DOHH2 (cell line): Measurements from ENCODE around the gene RAC2.

Experiments
- H3F3A ChIP-seq: fragments of 200-600 bp; sonication (generic), shearing (Covaris generic); 2 replicates; pipeline ENCODE4 v1.6.0; 2016; ENCODE audit warnings: antibody characterized with exemption, mild to moderate bottlenecking; ENCODE audit not compliant: control insufficient read depth, insufficient read depth
- H3K27ac ChIP-seq: fragments of 200-600 bp; sonication (generic); 2 replicates; pipeline ENCODE4 v1.5.1; 2014; ENCODE audit warnings: low read depth, mild to moderate bottlenecking, low read length, moderate library complexity
- H3K27me3 ChIP-seq: fragments of 200-600 bp; sonication (generic); 2 replicates; pipeline ENCODE4 v1.6.1; 2014; ENCODE audit warnings: mild to moderate bottlenecking, low read length, mixed read lengths; ENCODE audit not compliant: control insufficient read depth
- H3K36me3 ChIP-seq: fragments of 200-600 bp; sonication (generic); 2 replicates; pipeline ENCODE4 v1.6.1; 2014; ENCODE audit warnings: mild to moderate bottlenecking, low read length, moderate library complexity, mixed read lengths; ENCODE audit not compliant: control insufficient read depth
- H3K4me1 ChIP-seq: fragments of 200-600 bp; sonication (generic); 2 replicates; pipeline ENCODE4 v1.6.1; 2014; ENCODE audit warnings: mild to moderate bottlenecking, low read length, mixed read lengths; ENCODE audit not compliant: control insufficient read depth
- H3K4me2 ChIP-seq: fragments of 200-600 bp; sonication (generic); 2 replicates; pipeline ENCODE4 v1.6.0; 2014; ENCODE audit warnings: mild to moderate bottlenecking, low read length, moderate library complexity
- H3K4me3 ChIP-seq: fragments of 200-600 bp; sonication (generic); 2 replicates; pipeline ENCODE4 v1.5.1; 2014; ENCODE audit warnings: mild to moderate bottlenecking, low read length, mixed read lengths
- H3K79me2 ChIP-seq: fragments of 200-600 bp; sonication (generic); 2 replicates; pipeline ENCODE4 v1.6.1; 2014; ENCODE audit warnings: mild to moderate bottlenecking, low read length, mixed read lengths; ENCODE audit not compliant: control insufficient read depth
- H3K9me2 ChIP-seq: fragments of 200-600 bp; sonication (generic); replicated peaks from 2 replicates; pipeline ENCODE4 v1.6.1; 2014; ENCODE audit warnings: mild to moderate bottlenecking, low read length, mixed read lengths; ENCODE audit not compliant: control insufficient read depth
- H3K9me3 ChIP-seq: fragments of 200-600 bp; sonication (generic); 2 replicates; pipeline ENCODE4 v1.6.1; 2014; ENCODE audit warnings: antibody characterized with exemption, low read length, mixed read lengths; ENCODE audit not compliant: control insufficient read depth, insufficient read depth
- H4K20me1 ChIP-seq: fragments of 200-600 bp; sonication (generic); 2 replicates; pipeline ENCODE4 v1.6.0; 2014; ENCODE audit warnings: low read depth, mild to moderate bottlenecking, antibody characterized with exemption, low read length, moderate library complexity; ENCODE audit not compliant: control insufficient read depth, insufficient read depth
- EZH2phosphoT487 ChIP-seq: fragments of 200-600 bp; sonication (generic); IDR thresholded peaks from 2 replicates; pipeline ENCODE4 v1.6.1; 2017; ENCODE audit warnings: borderline replicate concordance, mild to moderate bottlenecking, antibody characterized with exemption, low read length, moderate library complexity, mixed read lengths
- TF ChIP-seq, protein P1 (sequence below): fragments of 200-600 bp; sonication (generic); IDR thresholded peaks from one replicate; pipeline ENCODE4 v1.5.1; 2014; ENCODE audit warnings: antibody characterized with exemption, mild to moderate bottlenecking, low read depth, low read length; ENCODE audit not compliant: poor library complexity, severe bottlenecking

The RAC2 gene

DNA sequence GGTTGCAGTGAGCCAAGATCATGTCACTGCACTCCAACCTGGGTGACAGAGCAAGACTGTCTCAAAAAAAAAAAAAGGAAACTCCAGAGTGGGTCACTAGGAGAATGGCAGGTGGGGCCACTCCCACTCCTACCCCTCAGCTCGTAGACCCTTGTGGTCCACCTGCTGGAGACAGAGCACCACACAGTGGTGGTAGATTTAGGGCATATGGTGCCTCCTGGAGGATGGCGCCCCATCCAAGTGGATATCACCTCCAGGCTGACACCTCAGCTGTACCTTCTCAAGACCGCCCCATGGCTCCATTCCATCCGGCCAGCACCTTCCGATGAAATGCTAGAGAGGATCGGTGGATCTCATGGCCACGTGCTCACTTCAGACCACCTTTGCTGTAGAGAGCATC lies 44.5 kb upstream of the RAC2 start:
- H3F3A ChIP-seq, result peaks cover 29% of the 10 kb centered on the region
- no peaks in the 10 kb centered on the region for H4K20me1 ChIP-seq
- peaks cover 57% of the 10 kb centered on the region for H3K4me1 ChIP-seq
- H3K27ac ChIP-seq, result no peak overlapping the region
- peaks cover 71% of the 10 kb centered on the region for H3K79me2 ChIP-seq
- no peaks in the 10 kb centered on the region for H3K9me3 ChIP-seq
- no peaks in the 10 kb centered on the region for H3K9me2 ChIP-seq
- no peaks in the 10 kb centered on the region for H3K27me3 ChIP-seq
- TF ChIP-seq EZH2phosphoT487, result no peak
- TF ChIP-seq, protein P1, sequence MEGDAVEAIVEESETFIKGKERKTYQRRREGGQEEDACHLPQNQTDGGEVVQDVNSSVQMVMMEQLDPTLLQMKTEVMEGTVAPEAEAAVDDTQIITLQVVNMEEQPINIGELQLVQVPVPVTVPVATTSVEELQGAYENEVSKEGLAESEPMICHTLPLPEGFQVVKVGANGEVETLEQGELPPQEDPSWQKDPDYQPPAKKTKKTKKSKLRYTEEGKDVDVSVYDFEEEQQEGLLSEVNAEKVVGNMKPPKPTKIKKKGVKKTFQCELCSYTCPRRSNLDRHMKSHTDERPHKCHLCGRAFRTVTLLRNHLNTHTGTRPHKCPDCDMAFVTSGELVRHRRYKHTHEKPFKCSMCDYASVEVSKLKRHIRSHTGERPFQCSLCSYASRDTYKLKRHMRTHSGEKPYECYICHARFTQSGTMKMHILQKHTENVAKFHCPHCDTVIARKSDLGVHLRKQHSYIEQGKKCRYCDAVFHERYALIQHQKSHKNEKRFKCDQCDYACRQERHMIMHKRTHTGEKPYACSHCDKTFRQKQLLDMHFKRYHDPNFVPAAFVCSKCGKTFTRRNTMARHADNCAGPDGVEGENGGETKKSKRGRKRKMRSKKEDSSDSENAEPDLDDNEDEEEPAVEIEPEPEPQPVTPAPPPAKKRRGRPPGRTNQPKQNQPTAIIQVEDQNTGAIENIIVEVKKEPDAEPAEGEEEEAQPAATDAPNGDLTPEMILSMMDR, result peak; percentile 23
- H3K4me3 ChIP-seq, result no peak overlapping the region
- peaks cover 79% of the 10 kb centered on the region for H3K36me3 ChIP-seq
- no peak overlapping the region for H3K4me2 ChIP-seq

DNA sequence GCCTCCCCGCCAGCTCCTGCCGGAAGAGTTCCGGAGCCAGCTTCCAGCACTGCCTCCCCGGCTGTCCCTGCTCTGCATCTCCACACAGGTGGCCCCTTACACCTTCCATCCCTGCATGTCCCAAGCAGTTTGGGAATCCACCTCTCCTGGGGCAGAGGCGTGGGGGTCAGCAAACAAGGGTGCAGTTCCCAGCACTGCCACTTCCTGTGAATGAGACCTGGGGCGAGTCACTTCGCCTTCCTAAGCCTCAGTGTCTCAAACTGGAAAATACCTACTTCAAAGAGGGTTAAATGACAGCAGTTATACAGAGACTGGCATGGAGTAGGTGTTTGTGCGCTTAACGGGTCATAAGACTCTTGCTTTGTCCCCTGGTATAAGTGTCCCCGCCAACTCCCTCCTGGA lies 43.5 kb upstream of the RAC2 start:
- no peaks in the 10 kb centered on the region for H3K9me2 ChIP-seq
- H3K79me2 ChIP-seq, result peaks cover 81% of the 10 kb centered on the region
- H3K4me1 ChIP-seq, result peaks cover 63% of the 10 kb centered on the region
- no peaks in the 10 kb centered on the region for H4K20me1 ChIP-seq
- H3K4me3 ChIP-seq, result no peak overlapping the region
- H3K4me2 ChIP-seq, result no peak overlapping the region
- TF ChIP-seq, protein P1, result no peak
- no peak for TF ChIP-seq EZH2phosphoT487
- H3K27me3 ChIP-seq, result no peaks in the 10 kb centered on the region
- H3K9me3 ChIP-seq, result no peaks in the 10 kb centered on the region
- peaks cover 77% of the 10 kb centered on the region for H3K36me3 ChIP-seq
- H3F3A ChIP-seq, result peaks cover 35% of the 10 kb centered on the region
- H3K27ac ChIP-seq, result 0 out of 2 replicates have a peak overlapping the region, but pooled peaks have one; percentile 19

DNA sequence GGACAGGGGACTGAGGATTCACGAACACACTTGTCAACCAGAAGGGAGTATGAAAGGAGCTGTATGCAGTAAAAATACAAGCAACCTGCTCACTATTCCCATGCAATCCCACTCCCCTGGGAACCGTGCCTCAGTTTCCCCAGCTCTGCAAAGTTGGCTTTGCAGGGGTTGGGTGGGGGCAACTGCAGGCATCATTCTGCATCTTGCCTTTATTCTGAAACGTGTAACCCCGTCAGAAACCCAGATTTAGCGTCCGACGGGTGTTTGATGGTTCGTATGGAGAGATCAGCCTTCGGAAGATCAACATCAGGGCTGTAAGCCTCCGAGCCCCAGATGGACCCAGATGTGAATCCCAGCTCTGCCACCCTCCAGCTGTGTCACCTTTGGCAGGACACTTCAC lies 41.9 kb upstream of the RAC2 start:
- H4K20me1 ChIP-seq, result no peaks in the 10 kb centered on the region
- no peaks in the 10 kb centered on the region for H3K9me2 ChIP-seq
- H3K79me2 ChIP-seq, result peaks cover 76% of the 10 kb centered on the region
- H3K4me3 ChIP-seq, result no peak overlapping the region
- H3K4me1 ChIP-seq, result peaks cover 77% of the 10 kb centered on the region
- H3K27me3 ChIP-seq, result no peaks in the 10 kb centered on the region
- H3F3A ChIP-seq, result peaks cover 38% of the 10 kb centered on the region
- H3K36me3 ChIP-seq, result peaks cover 62% of the 10 kb centered on the region
- peak overlapping the region; percentile 100 for H3K4me2 ChIP-seq
- no peak for TF ChIP-seq EZH2phosphoT487
- TF ChIP-seq, protein P1, result no peak
- no peaks in the 10 kb centered on the region for H3K9me3 ChIP-seq
- H3K27ac ChIP-seq, result peak overlapping the region; percentile 98
